NCI-H748 (cell line): ENCODE data around the gene KIAA1328.

ENCODE experiments used
- DNase-seq: peaks from one replicate; lab custom pipeline; 2025; ENCODE audit not compliant: unreplicated experiment; lab: John Stamatoyannopoulos, UW

Gene KIAA1328

GRCh38 chr18:37249895-37250618, 421.1 kb downstream of the KIAA1328 start:
- no peak for DNase-seq

GRCh38 chr18:37251679-37252078, 422.8 kb downstream of the KIAA1328 start:
- DNase-seq: peak; percentile 21

- no peak for DNase-seq
These were observed 423.4 kb downstream of the KIAA1328 start for GRCh38 chr18:37252342-37252741.

GRCh38 chr18:37252854-37253393, 424.0 kb downstream of the KIAA1328 start:
- no peak for DNase-seq

GRCh38 chr18:37253394-37254235, 424.7 kb downstream of the KIAA1328 start:
- no peak for DNase-seq

- no peak for DNase-seq
These were observed 425.4 kb downstream of the KIAA1328 start for GRCh38 chr18:37254236-37254754.

- DNase-seq: no peak
These were observed 426.0 kb downstream of the KIAA1328 start for GRCh38 chr18:37254973-37255372.

GRCh38 chr18:37258131-37258530, 429.2 kb downstream of the KIAA1328 start:
- DNase-seq: no peak

- no peak for DNase-seq
These were observed 429.9 kb downstream of the KIAA1328 start for GRCh38 chr18:37258819-37259218.

GRCh38 chr18:37259711-37260110, 430.8 kb downstream of the KIAA1328 start:
- DNase-seq: no peak

- DNase-seq: no peak
These were observed 431.6 kb downstream of the KIAA1328 start for GRCh38 chr18:37260367-37261093.

GRCh38 chr18:37261246-37261840, 432.4 kb downstream of the KIAA1328 start:
- DNase-seq: no peak

GRCh38 chr18:37261988-37262387, 433.1 kb downstream of the KIAA1328 start:
- no peak for DNase-seq

- no peak for DNase-seq
These were observed 436.0 kb downstream of the KIAA1328 start for GRCh38 chr18:37264956-37265355.

- no peak for DNase-seq
These were observed 436.5 kb downstream of the KIAA1328 start for GRCh38 chr18:37265382-37265781.

GRCh38 chr18:37266290-37266689, 437.4 kb downstream of the KIAA1328 start:
- no peak for DNase-seq

- DNase-seq: no peak
These were observed 441.2 kb downstream of the KIAA1328 start for GRCh38 chr18:37270038-37270665.

- no peak for DNase-seq
These were observed 441.7 kb downstream of the KIAA1328 start for GRCh38 chr18:37270666-37271052.

GRCh38 chr18:37272226-37272625, 443.3 kb downstream of the KIAA1328 start:
- no peak for DNase-seq

GRCh38 chr18:37272841-37273240, 443.9 kb downstream of the KIAA1328 start:
- no peak for DNase-seq
